ENCODE results near the gene RAB11FIP4. TPM values are rescaled to one million over a fixed set of nuclear protein-coding genes. Genes with fewer than 3 reads are reported as not detected.

Gene RAB11FIP4
- total and polyA plus RNA-seq, 4 donors, result 1.5 to 16.0 (median 3.3) TPM

- 51% methylated on average over 12 of the region's 12 CpGs for WGBS
- peak overlapping the region; percentile 89 to 98 for H3K27ac ChIP-seq (ENCODE audit: low read depth in 1 of 2, low read length in 2 of 2)
- TF ChIP-seq MAX (IDR thresholded peaks at IDR 0.05) (no peak), ZBTB33 (IDR thresholded peaks at IDR 0.05) (no peak), YY1 (IDR thresholded peaks at IDR 0.05) (peak; percentile 15), HNF4G (IDR thresholded peaks at IDR 0.05) (no peak), RXRA (IDR thresholded peaks at IDR 0.05) (peak in 1 of 2 donors; percentile 11), FOXA2 (IDR thresholded peaks at IDR 0.05) (no peak), HNF4A (conservative IDR thresholded peaks at IDR 0.05) (peak in 1 of 2 donors; percentile 4), JUND (IDR thresholded peaks at IDR 0.05) (no peak)
- H3K36me3 ChIP-seq (ENCODE audit: control insufficient read depth in 4 of 4, insufficient read depth in 3 of 4, low read depth in 1 of 4, low read length in 3 of 4), result no peaks in the 10 kb centered on the region
- no peak overlapping the region for H3K9ac ChIP-seq (ENCODE audit: low read depth in 1 of 2, low read length in 2 of 2)
- peaks cover 33 to 90% (median 72%) of the 10 kb centered on the region in 4 donors for H3K4me1 ChIP-seq (ENCODE audit: control insufficient read depth in 4 of 4, insufficient read depth in 4 of 4, low read length in 3 of 4)
- no peak overlapping the region for H3K4me3 ChIP-seq (ENCODE audit: low read depth in 1 of 3, low read length in 3 of 3)
- no peak for DNase-seq (ENCODE audit: low spot score)
- no peaks in the 10 kb centered on the region for H3K9me3 ChIP-seq (ENCODE audit: control insufficient read depth in 4 of 4, low read length in 3 of 4)
- no peaks in the 10 kb centered on the region for H3K27me3 ChIP-seq (ENCODE audit: control insufficient read depth in 4 of 4, insufficient read depth in 4 of 4, low read length in 3 of 4)
These were observed 174.9 kb downstream of the RAB11FIP4 start for GRCh38 chr17:31566247-31566991.

GRCh38 chr17:31566992-31567373, 175.5 kb downstream of the RAB11FIP4 start:
- WGBS, result 93% methylated on average over 6 of the region's 6 CpGs

GRCh38 chr17:31568121-31568520, 176.6 kb downstream of the RAB11FIP4 start:
- no peaks in the 10 kb centered on the region for H3K9me3 ChIP-seq (ENCODE audit: control insufficient read depth in 4 of 4, low read length in 3 of 4)
- no peaks in the 10 kb centered on the region for H3K27me3 ChIP-seq (ENCODE audit: control insufficient read depth in 4 of 4, insufficient read depth in 4 of 4, low read length in 3 of 4)
- H3K27ac ChIP-seq (ENCODE audit: low read depth in 1 of 2, low read length in 2 of 2), result peak overlapping the region; percentile 89 to 98
- H3K4me1 ChIP-seq (ENCODE audit: control insufficient read depth in 4 of 4, insufficient read depth in 4 of 4, low read length in 3 of 4), result peaks cover 31 to 78% (median 61%) of the 10 kb centered on the region in 4 donors
- peak overlapping the region; percentile 1 to 20 (median 2) for H3K4me3 ChIP-seq (ENCODE audit: low read depth in 1 of 3, low read length in 3 of 3)
- peak overlapping the region; percentile 76 to 91 for H3K9ac ChIP-seq (ENCODE audit: low read depth in 1 of 2, low read length in 2 of 2)
- TF ChIP-seq REST (IDR thresholded peaks at IDR 0.05) (no peak), CTCF (IDR thresholded peaks at IDR 0.05; ENCODE audit: low read depth, low read length, missing input control) (no peak), RAD21 (IDR thresholded peaks at IDR 0.05) (peak in 1 of 2 donors; percentile 11), HNF4G (IDR thresholded peaks at IDR 0.05) (no peak)
- 27% methylated on average over 9 of the region's 9 CpGs for WGBS
- DNase-seq (ENCODE audit: low spot score), result no peak
- peaks cover 0 to 3% (median 0%) of the 10 kb centered on the region in 4 donors for H3K36me3 ChIP-seq (ENCODE audit: control insufficient read depth in 4 of 4, insufficient read depth in 3 of 4, low read depth in 1 of 4, low read length in 3 of 4)

More at GRCh38 chr17:31566992-31567373, 175.5 kb downstream of the RAB11FIP4 start:
- peak overlapping the region; percentile 89 to 98 for H3K27ac ChIP-seq (ENCODE audit: low read depth in 1 of 2, low read length in 2 of 2)
- no peaks in the 10 kb centered on the region for H3K27me3 ChIP-seq (ENCODE audit: control insufficient read depth in 4 of 4, insufficient read depth in 4 of 4, low read length in 3 of 4)
- H3K4me3 ChIP-seq (ENCODE audit: low read depth in 1 of 3, low read length in 3 of 3), result no peak overlapping the region
- H3K9ac ChIP-seq (ENCODE audit: low read depth in 1 of 2, low read length in 2 of 2), result peak overlapping the region in 1 of 2 donors; percentile 19
- H3K4me1 ChIP-seq (ENCODE audit: control insufficient read depth in 4 of 4, insufficient read depth in 4 of 4, low read length in 3 of 4), result peaks cover 31 to 86% (median 67%) of the 10 kb centered on the region in 4 donors
- no peaks in the 10 kb centered on the region for H3K9me3 ChIP-seq (ENCODE audit: control insufficient read depth in 4 of 4, low read length in 3 of 4)
- TF ChIP-seq NR2F2 (IDR thresholded peaks at IDR 0.05), result no peak
- no peak for TF ChIP-seq HNF4G (IDR thresholded peaks at IDR 0.05)
- no peaks in the 10 kb centered on the region for H3K36me3 ChIP-seq (ENCODE audit: control insufficient read depth in 4 of 4, insufficient read depth in 3 of 4, low read depth in 1 of 4, low read length in 3 of 4)
- no peak for DNase-seq (ENCODE audit: low spot score)

All from liver (tissue), 9 donors.